Measurements from ENCODE around the gene SPINT4.
"Not testable (repeated sequence)": the region's sequence is repeated elsewhere in the genome, so short reads cannot be mapped to it uniquely, and the experiment has no call there.

The SPINT4 gene
- 0 reads per million in 2 donors for total RNA-seq

GRCh38 chr20:45722047-45722446 lies at the start of gene SPINT4:
SPINT4 (plus strand) TSS chr20:45722347; CDS start chr20:45722368, 21 bp downstream.
- no peak for DNase-seq

- DNase-seq: no peak
Observed at GRCh38 chr20:45672765-45673164, 49.4 kb upstream of the SPINT4 start.

- DNase-seq: no peak
Observed at GRCh38 chr20:45679650-45680049, 42.5 kb upstream of the SPINT4 start.

GRCh38 chr20:45685896-45686295 lies 36.3 kb upstream of the SPINT4 start:
- DNase-seq: no peak

- not testable (repeated sequence) for DNase-seq
Observed at GRCh38 chr20:45693346-45693745, 28.8 kb upstream of the SPINT4 start.

GRCh38 chr20:45695496-45695895 lies 26.7 kb upstream of the SPINT4 start:
- DNase-seq: no peak

- DNase-seq: no peak
Observed at GRCh38 chr20:45701104-45701503, 21.0 kb upstream of the SPINT4 start.

GRCh38 chr20:45701873-45702272 lies 20.3 kb upstream of the SPINT4 start, which contains the start of gene WFDC13:
WFDC13 (plus strand) TSS chr20:45702038; CDS start chr20:45702124, 86 bp downstream.
- no peak for DNase-seq

- DNase-seq: no peak
Observed at GRCh38 chr20:45704969-45705637, 17.0 kb upstream of the SPINT4 start, which contains the start of gene WFDC10B. WFDC10B (minus strand) TSS chr20:45705019; CDS start chr20:45685992, 19,027 bp downstream.

- DNase-seq: not testable (repeated sequence)
Observed at GRCh38 chr20:45716141-45716688, 5.9 kb upstream of the SPINT4 start.

GRCh38 chr20:45725134-45725533 lies 3.0 kb downstream of the SPINT4 start:
- no peak for DNase-seq

GRCh38 chr20:45727044-45727443 lies 4.9 kb downstream of the SPINT4 start:
- no peak for DNase-seq

GRCh38 chr20:45732199-45732598 lies 10.1 kb downstream of the SPINT4 start:
- no peak for DNase-seq

- no peak for DNase-seq
Observed at GRCh38 chr20:45735552-45735951, 13.4 kb downstream of the SPINT4 start.

- DNase-seq: no peak
Observed at GRCh38 chr20:45735988-45736387, 13.8 kb downstream of the SPINT4 start.

GRCh38 chr20:45742596-45742995 lies 20.4 kb downstream of the SPINT4 start:
- no peak for DNase-seq

- DNase-seq: no peak
Observed at GRCh38 chr20:45745015-45745414, 22.9 kb downstream of the SPINT4 start.

GRCh38 chr20:45751721-45752120 lies 29.6 kb downstream of the SPINT4 start:
- no peak for DNase-seq

GRCh38 chr20:45752746-45753145 lies 30.6 kb downstream of the SPINT4 start:
- no peak for DNase-seq

GRCh38 chr20:45758096-45758495 lies 35.9 kb downstream of the SPINT4 start:
- DNase-seq: no peak

- not testable (repeated sequence) for DNase-seq
Observed at GRCh38 chr20:45759921-45760320, 37.8 kb downstream of the SPINT4 start.

GRCh38 chr20:45761966-45762365 lies 39.8 kb downstream of the SPINT4 start:
- DNase-seq: not testable (repeated sequence)

- DNase-seq: not testable (repeated sequence)
Observed at GRCh38 chr20:45764618-45765282, 42.6 kb downstream of the SPINT4 start.

Data from T-helper 9 cell (primary cell).